ENCODE measurements around the gene XRCC1.

DNA sequence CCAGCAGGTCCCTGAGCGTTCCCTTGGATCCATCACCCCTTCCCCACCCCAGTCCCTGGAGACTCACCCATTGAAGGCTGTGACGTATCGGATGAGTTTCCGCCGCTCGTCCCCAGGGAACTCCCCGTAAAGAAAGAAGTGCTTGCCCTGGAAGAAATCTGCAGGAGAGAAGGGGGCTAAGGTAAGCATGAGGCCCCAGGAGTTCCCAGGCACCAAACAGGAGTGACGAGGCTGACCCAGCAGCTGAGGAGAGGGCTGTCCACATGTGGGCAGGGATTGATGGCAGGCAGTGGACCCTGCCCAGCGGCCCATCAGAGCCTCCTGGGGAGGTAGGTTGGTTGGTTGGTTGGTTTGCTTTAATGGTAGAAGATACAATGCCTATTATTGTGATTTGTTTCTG, 31.2 kb downstream of the XRCC1 start:
- TF ChIP-seq, protein P1, sequence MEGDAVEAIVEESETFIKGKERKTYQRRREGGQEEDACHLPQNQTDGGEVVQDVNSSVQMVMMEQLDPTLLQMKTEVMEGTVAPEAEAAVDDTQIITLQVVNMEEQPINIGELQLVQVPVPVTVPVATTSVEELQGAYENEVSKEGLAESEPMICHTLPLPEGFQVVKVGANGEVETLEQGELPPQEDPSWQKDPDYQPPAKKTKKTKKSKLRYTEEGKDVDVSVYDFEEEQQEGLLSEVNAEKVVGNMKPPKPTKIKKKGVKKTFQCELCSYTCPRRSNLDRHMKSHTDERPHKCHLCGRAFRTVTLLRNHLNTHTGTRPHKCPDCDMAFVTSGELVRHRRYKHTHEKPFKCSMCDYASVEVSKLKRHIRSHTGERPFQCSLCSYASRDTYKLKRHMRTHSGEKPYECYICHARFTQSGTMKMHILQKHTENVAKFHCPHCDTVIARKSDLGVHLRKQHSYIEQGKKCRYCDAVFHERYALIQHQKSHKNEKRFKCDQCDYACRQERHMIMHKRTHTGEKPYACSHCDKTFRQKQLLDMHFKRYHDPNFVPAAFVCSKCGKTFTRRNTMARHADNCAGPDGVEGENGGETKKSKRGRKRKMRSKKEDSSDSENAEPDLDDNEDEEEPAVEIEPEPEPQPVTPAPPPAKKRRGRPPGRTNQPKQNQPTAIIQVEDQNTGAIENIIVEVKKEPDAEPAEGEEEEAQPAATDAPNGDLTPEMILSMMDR (conservative IDR thresholded peaks at IDR 0.05) = no peak
- no peak for TF ChIP-seq EZH2 (IDR thresholded peaks at IDR 0.05; ENCODE audit: low read depth)
